NCI-H1417 (cell line): Measurements from ENCODE around the gene PITX1.
A peak's percentile ranks its signal among the peaks of the same experiment; 100 is the strongest.

Experiments
- DNase-seq, 3 experiments: peaks; one replicate each; lab custom pipeline; 2025; lab: John Stamatoyannopoulos, UW

Gene PITX1

DNA sequence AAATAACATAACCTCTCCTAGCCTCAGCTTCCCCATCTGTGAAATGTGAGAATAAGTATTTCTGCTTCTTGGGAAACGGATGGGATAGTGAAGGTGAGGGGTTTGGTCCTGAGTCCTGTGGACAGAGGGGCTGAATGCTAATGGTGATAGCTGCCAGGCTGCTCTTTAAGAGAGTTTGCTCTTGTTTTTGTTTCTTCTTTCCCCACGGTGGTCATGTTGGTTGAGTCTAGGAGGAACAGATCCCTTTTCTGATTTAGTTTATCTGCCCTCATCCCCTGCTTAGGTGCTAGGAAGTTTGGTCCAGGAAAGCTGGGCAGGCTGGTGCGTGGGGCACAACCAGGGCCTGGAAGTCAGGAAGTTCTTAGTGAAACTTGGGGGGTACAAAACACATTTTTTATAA lies 7.7 kb upstream of the PITX1 start:
- no peak for DNase-seq

DNA sequence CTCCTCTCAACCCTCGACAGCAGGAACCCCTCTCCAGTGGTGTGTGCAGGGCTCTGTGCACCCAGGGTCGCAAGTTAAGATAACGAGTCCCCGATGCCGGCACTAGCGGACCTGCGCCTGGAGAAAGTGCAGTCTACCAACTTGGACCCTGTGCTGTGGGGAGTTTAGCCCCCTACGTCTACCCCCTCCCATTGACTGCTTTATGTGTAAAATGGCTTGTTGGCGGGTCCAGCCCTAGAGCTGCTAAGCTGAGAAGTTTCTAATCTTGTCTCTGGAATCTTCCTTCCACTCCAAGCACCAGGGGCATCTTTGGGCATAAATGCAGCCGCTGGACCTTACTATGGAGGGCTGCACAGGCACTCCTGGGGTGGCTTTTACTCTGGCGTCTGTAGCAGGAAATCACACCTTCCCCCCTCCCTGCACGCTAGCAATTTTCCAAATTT lies 7.1 kb upstream of the PITX1 start:
- no peak for DNase-seq

DNA sequence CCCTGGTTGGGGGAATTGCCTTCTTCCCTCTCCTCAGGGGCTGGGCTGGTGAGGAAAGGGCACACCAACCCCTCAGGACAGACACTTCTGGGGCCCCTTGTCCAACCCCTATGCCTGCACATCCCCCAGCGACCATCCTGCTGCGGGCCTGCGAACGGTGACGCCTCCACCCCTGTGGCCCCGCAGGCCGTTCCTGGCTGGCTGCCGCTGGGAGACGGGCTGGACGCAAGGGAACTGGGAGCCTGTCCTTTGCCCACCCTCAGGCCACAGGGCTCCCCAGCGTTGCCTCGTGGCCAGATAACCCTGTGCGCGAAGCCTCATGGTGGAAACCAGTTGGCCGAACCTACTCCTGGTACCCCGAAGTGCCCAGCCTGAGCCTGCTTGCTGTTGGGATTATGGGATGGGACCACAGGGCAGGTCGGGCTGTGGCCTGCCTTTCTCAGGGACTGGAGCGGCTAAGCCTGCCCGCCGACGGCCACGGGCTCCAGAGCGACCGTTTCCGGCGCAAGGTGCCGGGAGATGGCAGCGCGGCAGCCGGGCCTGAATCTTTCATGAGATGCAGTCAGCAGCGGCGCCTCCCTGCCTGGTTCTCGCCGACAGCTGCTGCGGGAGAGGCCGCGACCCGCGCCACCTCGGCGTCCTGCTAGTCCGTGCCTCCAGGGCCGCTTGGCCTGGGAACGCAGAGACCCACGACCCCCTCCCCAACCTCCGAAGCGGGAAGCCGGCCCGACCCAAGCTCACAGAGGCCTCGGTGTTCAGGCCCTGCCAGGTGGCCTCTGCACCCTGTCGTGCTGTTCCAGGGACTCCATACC lies 6.5 kb upstream of the PITX1 start:
- no peak for DNase-seq

DNA sequence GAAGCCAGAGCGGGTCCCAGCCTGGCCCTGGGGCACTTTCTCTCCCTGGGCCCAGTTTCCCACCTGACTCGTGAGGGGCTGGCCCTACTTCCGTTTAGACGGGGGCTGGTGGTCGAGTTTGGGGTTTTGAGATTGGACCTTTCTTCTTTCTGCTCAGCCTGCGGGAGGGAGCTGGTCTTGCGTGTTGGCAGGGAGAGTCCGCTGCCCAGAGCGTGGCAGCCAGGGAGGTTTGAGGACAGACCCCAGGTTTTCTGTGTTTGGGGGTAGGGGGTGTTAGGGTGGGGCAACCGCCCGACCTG lies 6.0 kb upstream of the PITX1 start:
- DNase-seq = no peak

DNA sequence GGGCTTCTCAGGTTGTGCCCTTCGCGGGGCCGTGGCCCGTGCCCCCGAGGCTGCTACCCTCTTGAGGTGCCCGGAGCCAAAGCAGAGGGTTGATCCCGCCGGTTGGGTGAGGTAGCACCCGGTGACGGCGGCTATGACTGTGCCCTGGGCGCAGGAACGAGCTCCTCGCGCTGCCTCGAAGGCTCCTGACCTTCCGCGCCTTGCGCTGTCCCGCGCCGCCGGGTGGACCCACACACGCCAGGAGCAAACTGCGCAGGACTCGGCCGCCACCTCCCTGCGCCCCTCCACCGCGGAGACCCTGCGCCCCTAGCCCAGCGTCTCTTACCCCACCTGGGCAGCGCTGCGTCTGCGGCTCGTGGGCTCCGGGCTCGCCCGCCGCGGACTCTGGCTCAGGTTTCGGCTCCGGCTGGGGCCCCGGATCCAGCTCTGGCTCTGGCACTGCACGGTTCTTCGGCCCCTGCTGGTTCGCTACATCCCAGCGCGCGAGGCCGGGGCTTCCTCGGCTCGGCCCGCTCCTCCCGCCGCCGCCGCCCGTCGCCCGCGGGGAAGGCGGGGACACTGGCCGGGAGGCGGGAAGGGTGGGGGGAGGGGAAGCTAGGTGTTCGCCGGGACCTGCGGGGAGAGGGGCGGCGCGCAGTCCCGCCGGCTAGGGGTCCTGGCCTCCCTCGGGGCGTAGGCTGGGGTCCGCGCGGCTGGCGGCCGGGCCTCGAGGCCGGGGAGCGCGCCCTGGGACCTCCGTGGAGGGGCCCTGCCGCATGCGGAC lies 5.4 kb upstream of the PITX1 start:
- DNase-seq = no peak

GRCh38 chr5:135038813-135039270 lies 4.8 kb upstream of the PITX1 start:
- DNase-seq = no peak

- DNase-seq = no peak
These were observed 4.3 kb upstream of the PITX1 start for GRCh38 chr5:135038205-135038812.

- no peak for DNase-seq
These were observed 3.6 kb upstream of the PITX1 start for GRCh38 chr5:135037519-135038204.

GRCh38 chr5:135036405-135036804 lies 2.4 kb upstream of the PITX1 start:
- DNase-seq = peak in 1 of 3 experiments; percentile 2

DNA sequence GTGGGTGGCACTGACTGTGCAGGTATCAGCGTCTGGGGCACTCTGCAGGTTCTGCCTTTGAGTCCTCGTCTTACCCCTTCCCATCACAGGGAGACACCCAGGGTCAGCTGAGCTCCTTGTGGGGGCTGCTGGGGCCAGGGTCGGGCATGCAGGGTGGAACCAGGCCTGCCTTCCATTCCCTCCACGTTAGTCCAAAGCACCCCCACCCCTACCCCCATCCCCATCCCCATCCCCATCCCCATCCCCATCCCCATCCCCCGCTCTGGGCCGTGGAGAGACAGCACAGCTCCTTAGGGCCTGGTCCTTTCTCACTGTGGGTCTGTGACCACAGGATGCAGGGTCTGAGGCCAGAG lies 1.6 kb upstream of the PITX1 start:
- DNase-seq = no peak

DNA sequence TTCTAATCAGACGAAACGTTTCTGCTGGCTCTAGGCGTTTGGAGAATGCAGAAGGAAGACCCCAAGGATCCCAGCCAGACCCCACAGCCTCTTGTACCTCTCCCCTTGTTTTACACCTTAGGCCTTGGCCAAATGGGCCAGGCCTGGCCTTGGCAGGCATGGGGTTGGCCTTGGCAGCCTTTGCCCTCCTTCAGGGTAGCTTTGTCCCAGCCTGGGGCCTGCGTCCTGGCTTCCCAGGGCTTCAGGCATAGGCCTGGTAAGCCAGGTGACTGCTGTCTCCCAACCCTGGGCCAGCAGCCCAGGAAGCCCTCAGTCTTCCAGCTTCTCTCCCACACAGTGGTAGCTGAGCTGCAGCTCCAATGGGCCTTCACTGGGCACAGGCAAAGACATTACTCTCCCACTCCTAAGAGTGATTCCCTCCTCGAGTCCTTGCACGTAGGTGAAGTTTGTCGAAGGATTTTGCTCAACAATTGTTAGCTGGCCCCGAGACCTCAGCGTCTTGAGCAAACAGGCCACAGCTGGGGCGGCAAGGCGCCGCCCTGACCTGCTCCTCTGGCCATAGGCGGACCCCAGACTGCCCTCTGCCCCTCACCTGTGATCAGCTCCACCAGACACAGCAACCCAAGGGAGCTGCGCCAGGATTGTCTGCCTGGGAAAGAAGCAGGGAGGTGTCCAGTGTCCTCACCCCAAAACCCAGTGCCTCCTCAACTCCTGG lies 1.1 kb upstream of the PITX1 start:
- peak in 1 of 3 experiments; percentile 30 for DNase-seq

GRCh38 chr5:135034236-135034962 lies 371 bp upstream of the PITX1 start:
- peak; percentile 40 to 77 (median 75) for DNase-seq

DNA sequence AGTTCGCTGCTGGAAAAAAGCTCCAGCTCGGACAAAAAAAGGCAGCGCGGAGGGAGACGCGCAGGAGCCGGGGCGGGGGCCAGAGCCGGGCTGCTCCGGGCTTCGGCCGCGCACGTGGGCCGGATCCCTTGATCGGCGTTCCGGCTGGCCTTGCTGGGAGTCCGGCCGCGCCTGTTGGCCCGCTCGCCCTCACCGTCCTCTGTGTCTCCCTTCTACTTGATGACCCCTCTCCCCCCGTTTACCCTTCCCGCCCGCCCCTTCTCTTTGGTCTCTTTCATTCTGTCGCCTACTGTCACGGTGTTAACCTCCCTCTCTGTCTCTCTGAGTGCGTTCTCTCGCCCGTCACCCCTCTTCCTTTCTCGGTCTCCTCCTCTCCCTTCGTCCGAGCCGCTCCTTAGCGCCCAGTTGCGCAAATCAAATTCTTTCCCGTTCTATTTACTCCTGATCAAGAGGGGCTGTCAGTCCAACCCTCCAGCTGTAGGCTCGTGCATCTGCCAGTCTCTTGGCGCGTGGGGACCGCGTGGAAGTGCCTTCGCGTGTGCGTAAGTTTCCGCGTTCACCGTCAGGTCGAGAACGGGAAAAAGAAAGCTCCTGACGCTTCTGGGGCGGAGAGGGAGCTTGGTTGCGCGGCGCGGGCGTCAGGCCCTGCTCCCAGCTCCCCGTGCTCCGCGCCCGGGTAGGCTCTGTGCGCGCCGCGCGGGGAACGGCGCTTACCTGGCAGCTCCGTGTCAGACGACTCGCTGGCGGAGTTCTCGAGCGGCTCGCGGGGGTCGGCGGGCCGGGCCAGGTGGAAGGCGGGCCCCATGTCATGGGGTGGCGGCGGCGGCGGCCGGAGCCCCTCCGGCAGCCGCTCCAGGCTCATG lies 798 bp downstream of the PITX1 start:
- peak in 2 of 3 experiments; percentile 71 to 73 for DNase-seq

- DNase-seq = no peak
These were observed 1.4 kb downstream of the PITX1 start for GRCh38 chr5:135032695-135032998.

DNA sequence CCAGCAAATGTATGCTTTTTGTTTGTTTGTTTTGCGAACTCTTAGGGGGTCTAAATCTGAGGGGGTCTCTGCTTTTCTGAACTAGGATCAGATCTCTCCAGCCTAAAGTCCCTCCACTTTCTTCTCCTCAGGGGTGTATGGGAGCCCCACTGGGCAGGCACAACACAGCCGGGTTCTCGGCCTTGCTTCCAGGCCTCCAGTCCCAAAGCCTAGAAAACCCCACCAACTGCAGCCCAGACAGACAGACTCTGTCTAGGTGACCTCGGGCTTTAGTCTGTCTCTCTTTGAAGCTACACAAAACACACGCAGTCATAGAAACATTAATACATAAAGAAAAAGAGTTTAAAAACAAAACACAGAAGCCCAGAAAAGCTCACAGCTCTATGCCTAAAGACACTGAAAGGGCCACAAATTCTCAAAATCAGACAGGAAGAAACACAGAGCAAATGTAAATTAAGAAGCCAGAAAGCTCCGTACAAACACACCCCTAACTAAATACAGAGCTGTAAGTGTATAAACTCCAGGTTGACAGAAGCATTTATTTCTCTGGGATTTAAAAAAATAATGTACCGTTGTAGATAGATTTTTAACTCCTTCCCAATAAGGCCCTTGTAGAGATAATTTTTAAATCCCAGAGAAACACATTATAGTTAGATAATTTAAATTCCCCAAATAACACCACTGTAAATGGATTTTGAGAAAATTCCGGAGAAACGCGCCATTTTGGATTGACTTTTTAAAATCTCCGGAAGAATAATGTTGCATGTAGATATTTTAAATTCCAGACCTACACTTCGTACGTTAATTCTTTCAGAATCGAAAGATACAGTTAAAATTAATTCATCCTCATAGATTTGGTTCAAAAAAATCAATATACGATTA lies 2.0 kb downstream of the PITX1 start:
- no peak for DNase-seq

DNA sequence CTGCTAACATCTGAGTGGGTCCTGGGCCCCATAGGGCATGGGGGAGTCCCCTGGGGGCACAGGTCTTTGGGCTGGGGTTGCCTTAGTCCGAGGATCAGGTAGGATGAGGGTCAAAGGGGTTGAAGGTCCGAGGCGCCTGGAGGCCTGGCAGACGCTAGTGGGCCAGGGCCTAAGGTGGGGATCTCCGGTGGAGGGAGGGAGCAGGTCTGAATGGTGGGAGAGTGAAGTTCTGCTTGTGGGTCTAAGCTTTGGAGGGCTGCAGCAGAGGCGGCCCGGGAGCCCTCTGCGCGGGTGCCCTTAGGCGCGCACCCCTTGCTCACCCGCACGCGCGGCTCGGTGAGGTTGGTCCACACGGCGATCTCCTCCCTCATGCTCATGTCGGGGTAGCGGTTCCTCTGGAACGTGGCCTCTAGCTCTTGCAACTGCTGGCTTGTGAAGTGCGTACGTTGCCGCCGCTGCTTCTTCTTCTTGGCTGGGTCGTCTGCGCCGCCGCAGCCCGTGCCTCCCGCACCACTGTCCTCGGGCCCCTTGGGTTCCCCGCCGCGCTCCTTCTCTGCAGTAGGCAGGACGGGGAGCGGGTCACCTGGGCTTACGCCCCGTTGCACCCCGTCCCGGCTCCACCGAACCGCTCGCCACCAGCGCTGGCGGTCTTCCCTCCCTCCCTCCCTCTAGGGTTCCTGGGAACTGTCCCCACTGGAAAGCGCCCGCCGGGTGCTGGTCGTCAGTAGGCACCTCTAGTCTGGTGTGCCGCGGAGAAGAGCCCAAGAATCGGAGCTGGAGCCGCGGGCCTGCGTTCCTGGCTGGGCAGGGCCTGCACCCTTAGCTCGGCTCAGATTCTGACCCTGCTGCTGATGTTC lies 2.8 kb downstream of the PITX1 start:
- DNase-seq = no peak

GRCh38 chr5:135030123-135030955 lies 3.7 kb downstream of the PITX1 start:
- no peak for DNase-seq
